Esophagus muscularis mucosa (tissue), 3 donors: ENCODE data around the gene HDAC4.

Source experiments
- CTCF ChIP-seq, 3 experiments: fragments of 200-600 bp in 2 of 3; fragments of 450-650 bp in 1 of 3; sonication (generic) in 2 of 3; IDR thresholded peaks; one replicate each; pipeline ENCODE4 v1.5.1; 2017 to 2019; ENCODE audit warnings: antibody characterized with exemption in 3 of 3, mild to moderate bottlenecking in 2 of 3, moderate library complexity in 1 of 3
- POLR2A ChIP-seq: fragments of 450-650 bp; IDR thresholded peaks from one replicate; pipeline ENCODE4 v1.6.1; 2017; ENCODE audit warnings: antibody characterized with exemption, moderate library complexity, mild to moderate bottlenecking, low read depth

GRCh38 chr2:239289545-239289944 is 111.3 kb downstream of the HDAC4 start:
- no peak for TF ChIP-seq CTCF (IDR thresholded peaks at IDR 0.05)
- TF ChIP-seq POLR2A: no peak
